Loucy (cell line): Measurements from ENCODE around the gene TRPV4.

Experiments used
- H2AFZ ChIP-seq: fragments of 200-600 bp; sonication (generic); 2 replicates; pipeline ENCODE4 v1.6.0; 2016; ENCODE audit warnings: antibody characterized with exemption, mild to moderate bottlenecking, low read length, moderate library complexity
- H3F3A ChIP-seq: fragments of 200-600 bp; 2 replicates; pipeline ENCODE4 v1.6.0; 2016; ENCODE audit warnings: antibody characterized with exemption, low read depth, mild to moderate bottlenecking
- H3K27me3 ChIP-seq: fragments of 200-600 bp; sonication (generic); 2 replicates; pipeline ENCODE4 v1.6.1; 2014; ENCODE audit warnings: low read length, mild to moderate bottlenecking; ENCODE audit not compliant: insufficient read depth, poor library complexity, severe bottlenecking
- H3K36me3 ChIP-seq: fragments of 200-600 bp; sonication (generic); 2 replicates; pipeline ENCODE4 v1.6.1; 2016; ENCODE audit warnings: low read length; ENCODE audit not compliant: insufficient read depth
- H3K4me1 ChIP-seq: fragments of 200-600 bp; sonication (generic); 2 replicates; pipeline ENCODE4 v1.5.1; 2014; ENCODE audit warnings: low read length, mild to moderate bottlenecking; ENCODE audit not compliant: insufficient read depth, poor library complexity, severe bottlenecking
- H3K4me2 ChIP-seq: fragments of 200-600 bp; sonication (generic); 2 replicates; pipeline ENCODE4 v1.6.0; 2014; ENCODE audit warnings: antibody characterized with exemption, low read length, low read depth, mild to moderate bottlenecking; ENCODE audit not compliant: poor library complexity, severe bottlenecking
- H3K4me3 ChIP-seq: fragments of 200-600 bp; sonication (generic); 2 replicates; pipeline ENCODE4 v1.5.1; 2014; ENCODE audit warnings: low read length, mild to moderate bottlenecking, mixed read lengths; ENCODE audit not compliant: poor library complexity, severe bottlenecking
- H3K79me2 ChIP-seq: fragments of 200-600 bp; sonication (generic); 2 replicates; pipeline ENCODE4 v1.6.1; 2014; ENCODE audit warnings: low read length; ENCODE audit not compliant: insufficient read depth
- H3K9ac ChIP-seq: fragments of 200-600 bp; sonication (generic); 2 replicates; pipeline ENCODE4 v1.6.0; 2014; ENCODE audit warnings: mild to moderate bottlenecking, low read depth, low read length, moderate library complexity; ENCODE audit not compliant: poor library complexity, severe bottlenecking
- H3K9me2 ChIP-seq: fragments of 200-600 bp; sonication (generic); replicated peaks from 2 replicates; pipeline ENCODE4 v1.6.1; 2016; ENCODE audit warnings: low read depth, low read length, mixed read lengths
- H3K9me3 ChIP-seq: fragments of 200-600 bp; sonication (generic); 2 replicates; pipeline ENCODE4 v1.6.1; 2014; ENCODE audit warnings: mild to moderate bottlenecking, antibody characterized with exemption, low read length, low read depth; ENCODE audit not compliant: insufficient read depth
- H4K20me1 ChIP-seq: fragments of 200-600 bp; sonication (generic); 2 replicates; pipeline ENCODE4 v1.6.0; 2014; ENCODE audit warnings: antibody characterized with exemption, low read length, mild to moderate bottlenecking; ENCODE audit not compliant: insufficient read depth, poor library complexity, severe bottlenecking
- EZH2phosphoT487 ChIP-seq: fragments of 200-600 bp; IDR thresholded peaks from 2 replicates; pipeline ENCODE4 v1.6.1; 2018; ENCODE audit warnings: antibody characterized with exemption, mild to moderate bottlenecking, moderate library complexity, borderline replicate concordance
- TF ChIP-seq, protein P1 (sequence below): fragments of 200-600 bp; sonication (generic); conservative IDR thresholded peaks from 2 replicates; pipeline ENCODE4 v1.5.1; 2014; ENCODE audit warnings: mild to moderate bottlenecking, antibody characterized with exemption, low read length

Gene TRPV4

DNA sequence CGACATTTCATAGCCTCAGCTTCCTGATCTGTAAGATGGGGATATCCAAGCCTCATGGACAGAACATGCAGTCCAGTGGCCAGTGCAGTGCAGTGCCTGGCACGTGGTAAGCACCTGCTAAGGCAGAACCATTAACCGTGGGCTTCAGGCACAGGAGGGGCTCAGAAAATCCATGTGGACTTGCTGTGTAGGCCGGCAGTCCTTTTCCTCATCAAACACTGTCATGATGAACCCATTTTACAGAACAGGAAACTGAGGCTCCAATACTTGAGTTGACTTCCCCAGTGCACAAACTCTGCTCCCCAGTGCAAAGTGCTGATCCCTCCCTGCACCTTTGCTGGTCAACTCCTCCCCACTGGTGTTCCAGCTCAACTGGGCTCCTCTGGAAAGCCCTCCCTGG lies 18.0 kb downstream of the TRPV4 start:
- Histone ChIP-seq H3K4me1 (no peaks in the 10 kb centered on the region), H3K9me3 (no peaks in the 10 kb centered on the region), H3K4me2 (no peak overlapping the region)

DNA sequence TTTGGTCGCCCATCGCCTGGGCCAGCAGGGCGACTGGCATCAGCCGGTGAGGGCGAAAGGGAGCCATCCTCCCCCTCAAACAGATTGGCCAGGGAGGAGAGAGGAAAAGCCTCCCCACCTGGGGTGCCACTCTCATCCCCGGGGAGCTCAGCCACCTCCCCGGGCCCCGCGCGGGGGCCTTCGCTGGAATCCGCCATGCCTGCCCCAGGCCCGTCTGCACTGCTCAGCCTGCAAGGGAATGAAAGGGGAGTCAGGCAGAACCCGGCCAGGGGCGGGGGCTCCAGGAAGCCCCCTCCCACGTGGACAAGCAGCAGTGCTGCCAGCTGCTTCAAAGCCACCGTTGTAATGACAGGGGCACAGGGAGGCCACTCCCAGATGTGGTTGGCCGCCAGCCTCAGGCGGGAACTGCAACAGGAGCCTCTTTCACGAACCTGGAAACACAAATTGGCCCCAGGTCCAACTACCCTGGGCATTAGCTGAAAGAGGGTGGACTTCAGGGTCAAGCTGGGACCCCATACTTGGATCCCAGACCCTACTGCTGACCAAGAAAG lies 18.5 kb downstream of the TRPV4 start:
- H3K27me3 ChIP-seq = no peaks in the 10 kb centered on the region
- H3K4me1 ChIP-seq = no peaks in the 10 kb centered on the region
- no peaks in the 10 kb centered on the region for H3K9me3 ChIP-seq
- H2AFZ ChIP-seq = no peak overlapping the region
- H3K9ac ChIP-seq = no peak overlapping the region
- H4K20me1 ChIP-seq = no peaks in the 10 kb centered on the region
- H3K9me2 ChIP-seq = no peaks in the 10 kb centered on the region
- no peak overlapping the region for H3K4me2 ChIP-seq
- no peaks in the 10 kb centered on the region for H3K79me2 ChIP-seq
- H3K36me3 ChIP-seq = no peaks in the 10 kb centered on the region
- no peak for TF ChIP-seq EZH2phosphoT487
- TF ChIP-seq, protein P1, sequence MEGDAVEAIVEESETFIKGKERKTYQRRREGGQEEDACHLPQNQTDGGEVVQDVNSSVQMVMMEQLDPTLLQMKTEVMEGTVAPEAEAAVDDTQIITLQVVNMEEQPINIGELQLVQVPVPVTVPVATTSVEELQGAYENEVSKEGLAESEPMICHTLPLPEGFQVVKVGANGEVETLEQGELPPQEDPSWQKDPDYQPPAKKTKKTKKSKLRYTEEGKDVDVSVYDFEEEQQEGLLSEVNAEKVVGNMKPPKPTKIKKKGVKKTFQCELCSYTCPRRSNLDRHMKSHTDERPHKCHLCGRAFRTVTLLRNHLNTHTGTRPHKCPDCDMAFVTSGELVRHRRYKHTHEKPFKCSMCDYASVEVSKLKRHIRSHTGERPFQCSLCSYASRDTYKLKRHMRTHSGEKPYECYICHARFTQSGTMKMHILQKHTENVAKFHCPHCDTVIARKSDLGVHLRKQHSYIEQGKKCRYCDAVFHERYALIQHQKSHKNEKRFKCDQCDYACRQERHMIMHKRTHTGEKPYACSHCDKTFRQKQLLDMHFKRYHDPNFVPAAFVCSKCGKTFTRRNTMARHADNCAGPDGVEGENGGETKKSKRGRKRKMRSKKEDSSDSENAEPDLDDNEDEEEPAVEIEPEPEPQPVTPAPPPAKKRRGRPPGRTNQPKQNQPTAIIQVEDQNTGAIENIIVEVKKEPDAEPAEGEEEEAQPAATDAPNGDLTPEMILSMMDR = no peak
- H3K4me3 ChIP-seq = no peak overlapping the region
- H3F3A ChIP-seq = no peaks in the 10 kb centered on the region

More for the DNA sequence above, 18.0 kb downstream of the TRPV4 start:
- Histone ChIP-seq H4K20me1 (no peaks in the 10 kb centered on the region), H3F3A (no peaks in the 10 kb centered on the region), H3K27me3 (no peaks in the 10 kb centered on the region), H3K9me2 (no peaks in the 10 kb centered on the region), H3K79me2 (no peaks in the 10 kb centered on the region), H3K36me3 (no peaks in the 10 kb centered on the region), H3K9ac (no peak overlapping the region), H3K4me3 (no peak overlapping the region), H2AFZ (no peak overlapping the region)
- TF ChIP-seq, protein P1 = no peak
- TF ChIP-seq EZH2phosphoT487 = no peak

DNA sequence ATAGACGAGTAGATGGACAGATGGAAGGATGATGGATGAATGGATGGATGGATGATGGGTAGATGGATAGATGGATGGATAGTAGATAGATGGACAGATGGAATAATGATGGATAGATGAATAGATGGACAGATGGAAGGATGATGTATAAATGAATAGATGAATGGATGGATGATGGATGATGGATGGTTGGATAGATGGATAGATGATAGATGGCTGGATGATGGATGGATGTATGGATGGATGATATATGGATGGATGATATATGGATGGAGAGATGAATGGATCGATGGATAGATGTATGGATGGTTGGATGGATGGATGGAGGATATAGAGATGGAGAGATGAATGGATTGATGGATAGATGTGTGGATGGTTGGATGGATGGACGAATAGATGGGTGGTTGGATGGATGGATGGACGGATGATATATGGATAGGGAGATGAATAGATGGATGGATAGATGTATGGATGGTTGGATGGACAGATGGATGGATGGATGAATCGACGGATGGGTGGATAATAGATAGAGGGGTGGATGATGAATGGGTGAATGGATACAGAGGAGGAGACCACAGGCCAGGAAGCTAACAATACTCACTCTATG lies 19.3 kb downstream of the TRPV4 start:
- TF ChIP-seq, protein P1 = no peak
- no peak overlapping the region for H3K9ac ChIP-seq
- H4K20me1 ChIP-seq = no peaks in the 10 kb centered on the region
- H2AFZ ChIP-seq = no peak overlapping the region
- H3K9me3 ChIP-seq = no peaks in the 10 kb centered on the region
- no peaks in the 10 kb centered on the region for H3K4me1 ChIP-seq
- no peaks in the 10 kb centered on the region for H3K27me3 ChIP-seq
- H3F3A ChIP-seq = no peaks in the 10 kb centered on the region
- no peak overlapping the region for H3K4me3 ChIP-seq
- no peaks in the 10 kb centered on the region for H3K79me2 ChIP-seq
- H3K9me2 ChIP-seq = no peaks in the 10 kb centered on the region
- no peaks in the 10 kb centered on the region for H3K36me3 ChIP-seq
- no peak overlapping the region for H3K4me2 ChIP-seq
